Upper lobe of left lung (tissue), 6 donors: Measurements from ENCODE around the gene MAMLD1. TPM values are rescaled to one million over a fixed set of nuclear protein-coding genes. Genes with fewer than 3 reads are reported as not detected.
"Not testable (repeated sequence)": the region's sequence is repeated elsewhere in the genome, so short reads cannot be mapped to it uniquely, and the experiment has no call there.

Experiments
- ATAC-seq, 2 donors: fragments of 200-7000 bp; cut with Tn5 transposase; one replicate each; pipeline ENCODE4 v1.9.1; 2022; ENCODE audit warnings: mild to moderate bottlenecking in 2 of 2, moderate library complexity in 2 of 2; ENCODE audit not compliant: low FRiP score in 2 of 2
- DNase-seq, 2 donors: peaks; one replicate each; pipeline ENCODE4 v3.0.0-alpha.2; 2019 to 2020
- H3K27ac ChIP-seq, 4 donors: fragments of 200-600 bp; sonication (generic); one replicate each; pipeline ENCODE4 v1.5.1; 2016 to 2019
- H3K27me3 ChIP-seq, 4 donors: fragments of 200-600 bp; sonication (generic); one replicate each; pipeline ENCODE4 v1.5.1; 2017 to 2019
- H3K36me3 ChIP-seq, 4 donors: fragments of 200-600 bp; sonication (generic); one replicate each; pipeline ENCODE4 v1.5.1; 2016 to 2019
- H3K4me1 ChIP-seq, 4 donors: fragments of 200-600 bp; sonication (generic); one replicate each; pipeline ENCODE4 v1.5.1; 2018 to 2019
- H3K4me3 ChIP-seq, 4 donors: fragments of 200-600 bp; sonication (generic); one replicate each; pipeline ENCODE4 v1.5.1; 2017 to 2019; ENCODE audit warnings: mild to moderate bottlenecking in 2 of 4, moderate library complexity in 1 of 4
- H3K9me3 ChIP-seq, 4 donors: fragments of 200-600 bp; sonication (generic); one replicate each; pipeline ENCODE4 v1.5.1; 2018 to 2019
- CTCF ChIP-seq, 6 experiments: fragments of 450-650 bp in 4 of 6; fragments of 200-600 bp in 2 of 6; sonication (generic) in 2 of 6; IDR thresholded peaks; one replicate each; pipeline ENCODE4 v1.5.1; 2016 to 2019; ENCODE audit warnings: antibody characterized with exemption in 6 of 6
- EP300 ChIP-seq, 4 donors: sonication (generic); formaldehyde crosslinking; IDR thresholded peaks; one replicate each; pipeline ENCODE4 v1.5.1; 2017; ENCODE audit warnings: antibody characterized with exemption in 4 of 4, control low read depth in 2 of 4
- POLR2A ChIP-seq, 4 donors: fragments of 450-650 bp; IDR thresholded peaks; one replicate each; pipeline ENCODE4 v1.5.1; 2016 to 2017; ENCODE audit warnings: antibody characterized with exemption in 4 of 4, mild to moderate bottlenecking in 2 of 4
- POLR2AphosphoS5 ChIP-seq, 2 donors: sonication (generic); formaldehyde crosslinking; IDR thresholded peaks; one replicate each; pipeline ENCODE4 v1.5.1; 2017; ENCODE audit warnings: antibody characterized with exemption in 2 of 2
- WGBS, 2 donors: methylation state at CpG; one replicate each; pipeline ENCODE4 v1.1.5; 2017 to 2018; 5-methylcytosine and 5-hydroxymethylcytosine counted together
- total RNA-seq, 6 donors: library from RNA; depleted of rRNA in 4 of 6; stranded (reverse); fragments of >200 nt in 4 of 6; gene quantifications; one replicate each; pipeline versions ENCODE4 v1.1.0 to v1.2.1, GENCODE V29; 2016 to 2021
- donor health status: DM: no; HTN: no; CAD: no; lungs with moderate emphysema.
- donor health status: DM: no; HTN: yes; CAD: no; lungs with severe emphysema.

MAMLD1 gene
- total RNA-seq, 6 donors from 2014 or later: 1.1 to 7.8 (median 3.7) TPM

- TF ChIP-seq POLR2A (IDR thresholded peaks at IDR 0.05) (no peak), EP300 (IDR thresholded peaks at IDR 0.05) (no peak), POLR2AphosphoS5 (IDR thresholded peaks at IDR 0.05) (no peak), CTCF (IDR thresholded peaks at IDR 0.05) (no peak)
- Histone ChIP-seq H3K36me3 (no peaks in the 10 kb centered on the region), H3K27me3 (no peaks in the 10 kb centered on the region), H3K9me3 (no peaks in the 10 kb centered on the region), H3K4me1 (no peaks in the 10 kb centered on the region), H3K4me3 (no peak overlapping the region), H3K27ac (no peak overlapping the region)
- DNase-seq (no peak), ATAC-seq (no peak)
- WGBS, 2 donors: 55% methylated on average over 4 of the region's 4 CpGs; no CpG with 5 or more reads in 1 of the 2 donors
Observed at GRCh38 chrX:150337536-150337935, 25.6 kb upstream of the MAMLD1 start.

- 80 to 84% methylated on average over 3 to 8 of the region's 8 CpGs for WGBS, 2 donors
- ATAC-seq: no peak
- no peaks in the 10 kb centered on the region for H3K4me1 ChIP-seq
Observed at GRCh38 chrX:150338615-150339014, 24.5 kb upstream of the MAMLD1 start.

GRCh38 chrX:150339736-150340135, 23.4 kb upstream of the MAMLD1 start:
- no peaks in the 10 kb centered on the region for H3K9me3 ChIP-seq
- no peak for DNase-seq
- TF ChIP-seq EP300 (IDR thresholded peaks at IDR 0.05) (no peak), POLR2AphosphoS5 (IDR thresholded peaks at IDR 0.05) (no peak), POLR2A (IDR thresholded peaks at IDR 0.05) (no peak), CTCF (IDR thresholded peaks at IDR 0.05) (no peak)
- no peak overlapping the region for H3K4me3 ChIP-seq
- no peaks in the 10 kb centered on the region for H3K27me3 ChIP-seq
- ATAC-seq: no peak
- no peaks in the 10 kb centered on the region for H3K4me1 ChIP-seq
- WGBS, 2 donors: 83 to 97% methylated on average over 3 of the region's 3 CpGs
- H3K27ac ChIP-seq: no peak overlapping the region
- H3K36me3 ChIP-seq: no peaks in the 10 kb centered on the region

More at GRCh38 chrX:150338615-150339014, 24.5 kb upstream of the MAMLD1 start:
- H3K27ac ChIP-seq: no peak overlapping the region
- DNase-seq: no peak
- H3K27me3 ChIP-seq: no peaks in the 10 kb centered on the region
- H3K36me3 ChIP-seq: no peaks in the 10 kb centered on the region
- TF ChIP-seq CTCF (IDR thresholded peaks at IDR 0.05) (no peak), EP300 (IDR thresholded peaks at IDR 0.05) (no peak), POLR2A (IDR thresholded peaks at IDR 0.05) (no peak)
- H3K9me3 ChIP-seq: no peaks in the 10 kb centered on the region
- H3K4me3 ChIP-seq: no peak overlapping the region

- H3K36me3 ChIP-seq, H3K4me3 ChIP-seq, DNase-seq, H3K9me3 ChIP-seq, H3K4me1 ChIP-seq, H3K27ac ChIP-seq, H3K27me3 ChIP-seq, ATAC-seq: not testable (repeated sequence)
- 90% methylated on average over 3 of the region's 3 CpGs; no CpG with 5 or more reads in 1 of the 2 donors for WGBS, 2 donors
Observed at GRCh38 chrX:150340326-150340725, 22.8 kb upstream of the MAMLD1 start.

GRCh38 chrX:150347471-150347870, 15.6 kb upstream of the MAMLD1 start:
- no peak for TF ChIP-seq POLR2A (IDR thresholded peaks at IDR 0.05)
- TF ChIP-seq CTCF (IDR thresholded peaks at IDR 0.05): no peak
- TF ChIP-seq POLR2AphosphoS5 (IDR thresholded peaks at IDR 0.05): no peak
- TF ChIP-seq EP300 (IDR thresholded peaks at IDR 0.05): no peak
- ATAC-seq (no peak), DNase-seq (no peak)
- H3K4me1 ChIP-seq: no peaks in the 10 kb centered on the region
- H3K27me3 ChIP-seq: no peaks in the 10 kb centered on the region
- H3K9me3 ChIP-seq: no peaks in the 10 kb centered on the region
- no peak overlapping the region for H3K27ac ChIP-seq
- no peak overlapping the region for H3K4me3 ChIP-seq
- H3K36me3 ChIP-seq: no peaks in the 10 kb centered on the region
- WGBS, 2 donors: 79 to 100% methylated on average over 1 to 2 of the region's 2 CpGs
